ENCODE measurements around the gene ALKBH5. TPM values are rescaled to one million over a fixed set of nuclear protein-coding genes. Genes with fewer than 3 reads are reported as not detected.

The ALKBH5 gene
- total and polyA plus RNA-seq, 10 of the 15 experiments (the other 5 are each of a cell fraction or from before 2014, with no cell fraction given): 13.7 to 99.9 (median 52.4) TPM

GRCh38 chr17:18182978-18183333 is 672 bp upstream of the ALKBH5 start (continued):
- TF ChIP-seq, protein P1, sequence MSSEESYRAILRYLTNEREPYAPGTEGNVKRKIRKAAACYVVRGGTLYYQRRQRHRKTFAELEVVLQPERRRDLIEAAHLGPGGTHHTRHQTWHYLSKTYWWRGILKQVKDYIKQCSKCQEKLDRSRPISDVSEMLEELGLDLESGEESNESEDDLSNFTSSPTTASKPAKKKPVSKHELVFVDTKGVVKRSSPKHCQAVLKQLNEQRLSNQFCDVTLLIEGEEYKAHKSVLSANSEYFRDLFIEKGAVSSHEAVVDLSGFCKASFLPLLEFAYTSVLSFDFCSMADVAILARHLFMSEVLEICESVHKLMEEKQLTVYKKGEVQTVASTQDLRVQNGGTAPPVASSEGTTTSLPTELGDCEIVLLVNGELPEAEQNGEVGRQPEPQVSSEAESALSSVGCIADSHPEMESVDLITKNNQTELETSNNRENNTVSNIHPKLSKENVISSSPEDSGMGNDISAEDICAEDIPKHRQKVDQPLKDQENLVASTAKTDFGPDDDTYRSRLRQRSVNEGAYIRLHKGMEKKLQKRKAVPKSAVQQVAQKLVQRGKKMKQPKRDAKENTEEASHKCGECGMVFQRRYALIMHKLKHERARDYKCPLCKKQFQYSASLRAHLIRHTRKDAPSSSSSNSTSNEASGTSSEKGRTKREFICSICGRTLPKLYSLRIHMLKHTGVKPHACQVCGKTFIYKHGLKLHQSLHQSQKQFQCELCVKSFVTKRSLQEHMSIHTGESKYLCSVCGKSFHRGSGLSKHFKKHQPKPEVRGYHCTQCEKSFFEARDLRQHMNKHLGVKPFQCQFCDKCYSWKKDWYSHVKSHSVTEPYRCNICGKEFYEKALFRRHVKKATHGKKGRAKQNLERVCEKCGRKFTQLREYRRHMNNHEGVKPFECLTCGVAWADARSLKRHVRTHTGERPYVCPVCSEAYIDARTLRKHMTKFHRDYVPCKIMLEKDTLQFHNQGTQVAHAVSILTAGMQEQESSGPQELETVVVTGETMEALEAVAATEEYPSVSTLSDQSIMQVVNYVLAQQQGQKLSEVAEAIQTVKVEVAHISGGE (CRISPR knock-in tag; IDR thresholded peaks at IDR 0.05): no peak
- TF ChIP-seq RAD21 (IDR thresholded peaks at IDR 0.05; ENCODE audit: insufficient read depth, low read depth, low read length): no peak
- TF ChIP-seq CTCF (IDR thresholded peaks at IDR 0.05 in 2 of 3, conservative IDR thresholded peaks at IDR 0.05 in 1 of 3; ENCODE audit: control insufficient read depth in 2 of 3, extremely low read depth in 1 of 3, insufficient read depth in 1 of 3, low read depth in 3 of 3, low read length in 3 of 3): no peak
- no peak for TF ChIP-seq HDGF (IDR thresholded peaks at IDR 0.05)
- TF ChIP-seq TARDBP (IDR thresholded peaks at IDR 0.05; ENCODE audit: borderline replicate concordance): no peak
- peak; percentile 23; the same call in 1 of the 2 replicates for TF ChIP-seq POLR2AphosphoS2 (IDR thresholded peaks at IDR 0.05; ENCODE audit: low read depth, low read length)
- TF ChIP-seq SMAD5 (IDR thresholded peaks at IDR 0.05; ENCODE audit: low read depth): peak; percentile 63; the same call in 1 of the 2 replicates
- 0 out of 2 replicates have a peak, but pooled peaks have one; percentile 3 for TF ChIP-seq TCF12 (IDR thresholded peaks at IDR 0.05; ENCODE audit: low read depth, low read length)
- peak; percentile 87 for TF ChIP-seq POLR2A (IDR thresholded peaks at IDR 0.05; ENCODE audit: low read depth, low read length)
- TF ChIP-seq, protein P2, sequence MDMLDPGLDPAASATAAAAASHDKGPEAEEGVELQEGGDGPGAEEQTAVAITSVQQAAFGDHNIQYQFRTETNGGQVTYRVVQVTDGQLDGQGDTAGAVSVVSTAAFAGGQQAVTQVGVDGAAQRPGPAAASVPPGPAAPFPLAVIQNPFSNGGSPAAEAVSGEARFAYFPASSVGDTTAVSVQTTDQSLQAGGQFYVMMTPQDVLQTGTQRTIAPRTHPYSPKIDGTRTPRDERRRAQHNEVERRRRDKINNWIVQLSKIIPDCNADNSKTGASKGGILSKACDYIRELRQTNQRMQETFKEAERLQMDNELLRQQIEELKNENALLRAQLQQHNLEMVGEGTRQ (IDR thresholded peaks at IDR 0.05; ENCODE audit: borderline replicate concordance, low read depth, low read length): no peak
- TF ChIP-seq BRCA1 (IDR thresholded peaks at IDR 0.05; ENCODE audit: low read depth, low read length): no peak
- TF ChIP-seq, protein P3, sequence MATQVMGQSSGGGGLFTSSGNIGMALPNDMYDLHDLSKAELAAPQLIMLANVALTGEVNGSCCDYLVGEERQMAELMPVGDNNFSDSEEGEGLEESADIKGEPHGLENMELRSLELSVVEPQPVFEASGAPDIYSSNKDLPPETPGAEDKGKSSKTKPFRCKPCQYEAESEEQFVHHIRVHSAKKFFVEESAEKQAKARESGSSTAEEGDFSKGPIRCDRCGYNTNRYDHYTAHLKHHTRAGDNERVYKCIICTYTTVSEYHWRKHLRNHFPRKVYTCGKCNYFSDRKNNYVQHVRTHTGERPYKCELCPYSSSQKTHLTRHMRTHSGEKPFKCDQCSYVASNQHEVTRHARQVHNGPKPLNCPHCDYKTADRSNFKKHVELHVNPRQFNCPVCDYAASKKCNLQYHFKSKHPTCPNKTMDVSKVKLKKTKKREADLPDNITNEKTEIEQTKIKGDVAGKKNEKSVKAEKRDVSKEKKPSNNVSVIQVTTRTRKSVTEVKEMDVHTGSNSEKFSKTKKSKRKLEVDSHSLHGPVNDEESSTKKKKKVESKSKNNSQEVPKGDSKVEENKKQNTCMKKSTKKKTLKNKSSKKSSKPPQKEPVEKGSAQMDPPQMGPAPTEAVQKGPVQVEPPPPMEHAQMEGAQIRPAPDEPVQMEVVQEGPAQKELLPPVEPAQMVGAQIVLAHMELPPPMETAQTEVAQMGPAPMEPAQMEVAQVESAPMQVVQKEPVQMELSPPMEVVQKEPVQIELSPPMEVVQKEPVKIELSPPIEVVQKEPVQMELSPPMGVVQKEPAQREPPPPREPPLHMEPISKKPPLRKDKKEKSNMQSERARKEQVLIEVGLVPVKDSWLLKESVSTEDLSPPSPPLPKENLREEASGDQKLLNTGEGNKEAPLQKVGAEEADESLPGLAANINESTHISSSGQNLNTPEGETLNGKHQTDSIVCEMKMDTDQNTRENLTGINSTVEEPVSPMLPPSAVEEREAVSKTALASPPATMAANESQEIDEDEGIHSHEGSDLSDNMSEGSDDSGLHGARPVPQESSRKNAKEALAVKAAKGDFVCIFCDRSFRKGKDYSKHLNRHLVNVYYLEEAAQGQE (IDR thresholded peaks at IDR 0.05; ENCODE audit: low read depth, low read length): no peak
- TF ChIP-seq RELA (IDR thresholded peaks at IDR 0.05; ENCODE audit: borderline replicate concordance, partially characterized antibody): no peak
- no peak for TF ChIP-seq RFX5 (IDR thresholded peaks at IDR 0.05; ENCODE audit: low read depth, low read length)
- TF ChIP-seq TAF1 (IDR thresholded peaks at IDR 0.05; ENCODE audit: borderline replicate concordance, low read depth, low read length): peak; percentile 61; the same call in 1 of the 2 replicates
- no peak for TF ChIP-seq USF1 (IDR thresholded peaks at IDR 0.05; ENCODE audit: borderline replicate concordance, extremely low read length, insufficient read depth, low read depth, low read length)
- TF ChIP-seq PKNOX1 (IDR thresholded peaks at IDR 0.05): no peak
- TF ChIP-seq NR2C2 (IDR thresholded peaks at IDR 0.05; ENCODE audit: borderline replicate concordance, control insufficient read depth, insufficient read length, low read depth): no peak
- TF ChIP-seq RBBP5 (conservative IDR thresholded peaks at IDR 0.05): no peak

Data from GM12878 (cell line).